Fibroblast of skin of abdomen (primary cell): ENCODE measurements around the gene ZFYVE28.

Source experiments
- DNase-seq: peaks from one replicate; pipeline ENCODE4 v3.0.0-alpha.2; 2013

Gene ZFYVE28

GRCh38 chr4:2366252-2367192 lies 51.9 kb downstream of the ZFYVE28 start:
- no peak for DNase-seq

DNA sequence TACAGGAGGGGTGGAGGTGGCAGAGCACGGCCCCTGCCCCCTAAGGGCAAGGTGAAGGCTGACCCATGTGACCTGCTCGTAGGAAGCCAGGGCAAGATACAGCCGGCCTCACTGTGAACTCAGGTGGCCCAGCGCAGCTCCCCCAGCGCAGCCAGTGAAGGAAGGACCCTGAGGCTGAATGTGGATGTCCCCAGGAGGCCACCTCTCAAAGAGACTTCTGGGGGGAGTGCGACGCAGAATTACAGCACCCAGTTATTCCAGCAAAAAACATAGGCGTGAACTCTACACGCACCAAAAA lies 52.6 kb downstream of the ZFYVE28 start:
- no peak for DNase-seq

- no peak for DNase-seq
Measured at GRCh38 chr4:2365054-2365912, 53.2 kb downstream of the ZFYVE28 start.

DNA sequence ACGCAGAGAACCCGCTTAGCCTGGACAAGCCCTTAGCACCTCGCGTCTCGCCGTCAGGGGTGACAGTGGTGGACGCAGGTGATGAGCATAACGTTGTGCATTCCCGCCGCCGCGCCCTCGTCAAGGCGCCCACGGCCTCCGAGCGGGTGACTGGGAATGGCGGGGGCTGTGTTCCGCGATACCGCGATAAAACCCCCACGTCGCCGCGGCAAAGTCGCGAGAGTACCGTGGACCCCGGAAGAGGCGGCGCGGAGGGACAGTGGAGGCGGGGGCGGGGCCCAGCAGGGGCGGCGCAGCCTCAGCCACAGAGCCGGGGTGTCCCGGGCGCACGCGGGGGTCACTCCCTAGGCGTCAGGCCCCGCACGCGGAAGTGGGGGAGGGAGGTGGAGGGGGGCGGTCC lies 53.8 kb downstream of the ZFYVE28 start:
- peak; percentile 53 for DNase-seq

- DNase-seq: no peak
Measured at GRCh38 chr4:2363951-2364653, 54.3 kb downstream of the ZFYVE28 start.

DNA sequence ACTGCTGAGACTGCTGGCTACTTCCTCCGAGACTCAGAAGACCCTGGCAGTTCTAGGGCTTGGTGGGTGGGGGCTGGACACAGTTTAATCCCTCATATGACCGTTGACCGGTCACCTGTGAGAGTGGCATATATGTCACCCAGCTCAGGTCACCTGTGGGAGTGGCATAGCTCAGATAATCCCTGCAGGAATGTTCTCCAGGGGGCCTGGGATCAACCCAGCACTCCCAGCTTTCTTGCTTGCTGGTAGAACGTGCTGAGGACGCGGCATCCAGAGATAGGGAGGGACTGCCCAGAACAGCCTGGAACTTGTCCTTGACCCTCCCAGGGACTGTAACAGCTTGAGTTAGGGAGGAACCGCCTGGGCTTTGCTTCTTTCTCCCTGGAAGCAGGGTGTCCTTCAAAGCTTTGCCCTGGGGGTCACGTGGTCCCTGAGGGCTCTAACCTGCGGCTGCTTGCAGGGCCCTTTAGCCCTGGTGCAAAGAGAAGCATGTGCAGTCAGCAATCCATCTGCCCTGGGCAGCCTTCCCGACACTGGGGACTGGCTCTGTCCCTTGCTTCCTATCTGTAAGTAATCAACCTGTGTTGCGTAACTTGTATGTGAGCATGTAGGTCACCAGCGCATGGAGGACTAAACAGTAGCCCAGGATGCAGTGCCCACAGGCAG lies 55.3 kb downstream of the ZFYVE28 start:
- no peak for DNase-seq

DNA sequence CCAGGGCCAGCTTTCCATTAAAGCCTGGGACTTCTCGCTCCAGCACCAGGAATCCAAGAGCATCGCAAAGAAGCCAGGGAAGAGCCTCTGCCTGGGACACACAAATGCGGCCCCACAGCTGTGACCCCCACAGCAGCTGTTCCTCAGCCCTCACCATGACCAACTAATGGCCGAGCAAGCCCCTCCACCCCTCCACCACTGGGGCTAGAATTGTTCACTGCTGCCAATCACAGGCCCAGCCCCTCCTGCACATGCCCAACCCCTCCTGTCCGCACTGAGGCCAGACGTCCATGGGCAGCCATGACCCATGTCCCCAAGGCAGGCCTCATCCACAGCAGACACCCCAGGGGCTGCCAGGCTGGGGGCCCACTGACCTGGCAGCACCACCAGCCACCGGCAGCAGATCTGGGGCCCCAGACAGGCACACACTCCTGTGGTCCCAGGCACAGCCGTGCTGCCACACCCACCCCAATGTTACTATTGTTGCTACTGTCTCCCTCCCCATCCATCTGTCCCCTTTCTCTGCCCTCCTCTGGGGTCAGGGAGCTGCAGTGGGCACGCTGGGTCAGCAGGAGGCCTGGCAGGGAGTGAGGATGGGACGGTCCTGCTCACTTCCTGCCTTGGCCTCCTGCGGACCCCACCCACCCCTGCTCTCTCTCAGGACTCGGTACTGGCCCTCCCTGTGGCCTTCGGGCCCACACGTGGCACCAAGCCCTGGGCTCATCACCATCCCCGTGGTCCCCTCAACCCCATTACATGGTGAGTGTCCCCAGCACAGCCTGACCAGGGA lies 56.0 kb downstream of the ZFYVE28 start:
- DNase-seq: no peak

GRCh38 chr4:2361366-2362265 lies 56.8 kb downstream of the ZFYVE28 start:
- DNase-seq: no peak

GRCh38 chr4:2360396-2360730 lies 58.1 kb downstream of the ZFYVE28 start:
- DNase-seq: no peak

DNA sequence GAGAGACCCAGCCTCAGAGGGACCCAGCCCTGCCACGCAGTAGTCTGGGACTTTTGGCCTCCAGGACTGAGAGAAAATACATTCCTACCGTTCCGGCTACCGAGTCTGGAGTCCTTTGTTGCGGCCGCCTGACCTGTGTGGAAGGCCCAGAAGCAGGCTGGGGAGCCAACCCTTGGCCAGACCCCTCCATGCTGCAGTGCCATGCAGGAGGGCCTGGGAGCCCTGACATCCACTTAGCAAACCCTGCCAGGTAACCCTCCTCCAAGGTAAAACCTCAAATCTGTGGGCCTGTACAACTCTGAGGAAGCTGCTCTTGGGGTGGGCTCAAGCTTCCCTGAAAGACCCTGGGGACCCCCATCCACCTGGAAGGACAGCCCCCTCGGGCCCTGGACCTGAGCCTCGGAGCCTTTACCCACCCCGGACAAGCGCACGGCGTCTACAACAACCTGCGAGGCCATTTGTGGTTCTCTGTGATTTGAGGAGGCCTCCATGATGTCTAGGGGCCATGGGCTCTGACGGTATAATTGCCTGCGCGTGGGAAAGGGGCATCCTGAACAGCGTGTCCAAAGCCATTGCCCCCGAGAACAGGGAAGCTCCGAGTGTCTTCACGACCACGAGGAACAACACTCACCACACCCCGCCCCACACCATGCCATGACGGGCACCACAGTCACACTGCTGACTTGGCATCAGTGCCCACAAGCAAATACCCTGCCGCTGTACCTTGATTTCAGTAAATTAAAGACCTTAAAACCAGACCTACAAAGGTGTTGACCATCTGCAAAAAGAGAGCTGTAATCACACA lies 58.7 kb downstream of the ZFYVE28 start:
- no peak for DNase-seq

- DNase-seq: no peak
Measured at GRCh38 chr4:2357821-2358745, 60.4 kb downstream of the ZFYVE28 start.

DNA sequence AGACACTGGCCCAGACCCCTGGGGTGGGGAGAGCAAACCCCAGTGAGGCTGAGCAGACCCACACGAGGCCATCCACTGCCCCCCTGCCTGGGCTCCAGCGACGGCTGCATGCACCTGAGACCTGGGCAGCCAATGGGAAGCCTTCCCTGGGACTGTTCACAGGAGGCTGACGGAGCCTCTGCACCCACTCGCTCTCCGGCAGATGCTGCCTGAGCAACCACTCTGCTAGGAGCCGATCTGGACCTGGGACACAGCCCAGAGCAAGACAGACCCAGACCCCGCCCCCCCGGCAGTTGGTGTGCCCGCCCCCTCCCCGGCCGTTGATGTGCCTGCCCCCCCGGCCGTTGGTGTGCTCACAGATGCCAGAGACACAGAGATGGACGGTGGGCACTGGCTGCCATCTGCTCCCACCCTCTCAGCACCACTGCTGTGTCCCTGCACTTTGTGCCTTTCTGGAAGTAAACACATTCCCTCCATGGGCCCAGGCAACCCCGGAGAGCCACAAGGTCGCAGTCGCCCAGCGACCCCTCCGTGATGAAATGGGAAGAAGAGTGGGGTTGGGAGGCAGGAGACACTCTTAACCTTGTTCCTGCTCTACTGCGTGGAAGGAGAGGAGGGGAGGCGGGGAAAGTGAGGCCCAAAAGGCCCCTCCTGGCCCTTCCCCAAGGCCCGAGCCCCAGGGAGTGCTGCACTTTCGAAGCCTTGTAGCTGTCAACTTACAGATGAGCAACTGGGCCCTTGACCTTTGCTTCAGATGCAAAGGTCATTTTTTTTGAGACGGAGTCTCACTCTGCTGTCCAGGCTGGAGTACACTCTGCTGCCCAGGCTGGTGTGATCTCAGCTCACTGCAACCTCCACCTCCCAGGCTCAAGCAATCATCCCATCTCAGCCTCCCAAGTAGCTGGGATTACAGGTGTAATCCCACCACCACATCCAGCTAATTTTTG lies 62.0 kb downstream of the ZFYVE28 start:
- no peak for DNase-seq

DNA sequence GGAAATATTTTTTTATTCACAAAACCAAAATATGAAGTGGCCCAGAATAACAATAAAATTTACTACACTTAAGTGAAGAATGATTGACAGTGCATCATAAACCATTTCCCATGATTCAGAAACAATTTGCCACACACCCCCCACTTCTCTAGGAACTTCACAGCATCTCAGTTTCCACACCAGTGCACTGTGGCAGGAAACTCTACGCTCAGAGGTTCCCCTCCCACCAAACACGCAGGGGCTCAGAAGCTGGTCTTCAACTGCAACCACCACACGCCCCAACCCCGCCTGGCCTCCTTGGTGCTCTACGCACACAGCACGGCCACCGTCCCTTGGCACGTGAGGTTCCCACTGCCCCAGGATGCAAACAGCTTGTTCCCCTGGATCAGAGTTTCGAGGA lies 63.7 kb downstream of the ZFYVE28 start:
- no peak for DNase-seq

DNA sequence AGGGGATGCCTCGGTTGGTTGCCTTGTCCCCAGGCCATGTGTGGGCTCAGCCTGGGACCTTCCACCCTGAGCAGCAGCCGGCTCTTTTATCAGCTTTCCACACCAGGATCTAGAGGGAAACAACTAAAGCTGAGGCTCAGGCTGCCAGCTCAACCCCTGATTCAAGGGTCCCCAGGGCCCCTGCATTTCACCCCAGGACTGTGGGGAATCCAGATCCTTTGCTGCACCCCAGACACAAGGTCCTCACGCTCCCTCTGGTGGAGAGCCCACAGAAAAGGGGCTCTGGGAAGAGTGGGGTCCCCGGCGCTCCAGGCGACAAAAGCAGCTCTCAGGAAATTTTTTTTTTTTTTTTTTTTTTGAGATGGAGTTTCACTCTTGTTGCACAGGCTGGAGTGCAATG lies 64.3 kb downstream of the ZFYVE28 start:
- peak; percentile 8 for DNase-seq

- DNase-seq: no peak
Measured at GRCh38 chr4:2353222-2354107, 65.0 kb downstream of the ZFYVE28 start.

GRCh38 chr4:2352729-2353221 lies 65.7 kb downstream of the ZFYVE28 start:
- no peak for DNase-seq
